Small intestine (tissue), 7 donors: ENCODE results near the gene NUDT13. TPM values are rescaled to one million over a fixed set of nuclear protein-coding genes. Genes with fewer than 3 reads are reported as not detected.
"Not testable (repeated sequence)": the region's sequence is repeated elsewhere in the genome, so short reads cannot be mapped to it uniquely, and the experiment has no call there.

ENCODE experiments used
- DNase-seq, 2 donors: peaks; one replicate each; pipeline versions ENCODE4 v3.0.0 to v3.0.0-alpha.2; 2013
- FAIRE-seq: peaks from 2 replicates; lab custom pipeline; 2012; peaks lifted over from hg19 to GRCh38; lab: Jason Lieb, UNC
- H3K27ac ChIP-seq, 3 donors: one replicate each; pipeline ENCODE4 v1.5.1; 2013; ENCODE audit warnings: low read length in 2 of 3, mild to moderate bottlenecking in 2 of 3, control low read depth in 1 of 3, inconsistent platforms in 1 of 3, low read depth in 1 of 3, moderate library complexity in 1 of 3
- H3K27me3 ChIP-seq, 3 donors: one replicate each; pipeline ENCODE4 v1.6.1; 2013; ENCODE audit warnings: low read length in 3 of 3, inconsistent platforms in 1 of 3; ENCODE audit not compliant: control insufficient read depth in 3 of 3, insufficient read depth in 3 of 3
- H3K36me3 ChIP-seq, 3 donors: one replicate each; pipeline ENCODE4 v1.6.1; 2013; ENCODE audit warnings: low read length in 3 of 3, inconsistent platforms in 1 of 3, low read depth in 1 of 3, mild to moderate bottlenecking in 1 of 3, moderate library complexity in 1 of 3; ENCODE audit not compliant: control insufficient read depth in 3 of 3, insufficient read depth in 2 of 3
- H3K4me1 ChIP-seq, 3 donors: one replicate each; pipeline ENCODE4 v1.6.1; 2013; ENCODE audit warnings: low read length in 2 of 3, inconsistent platforms in 1 of 3, low read depth in 1 of 3, mild to moderate bottlenecking in 1 of 3, moderate library complexity in 1 of 3; ENCODE audit not compliant: control insufficient read depth in 3 of 3, insufficient read depth in 2 of 3
- H3K4me3 ChIP-seq, 3 donors: one replicate each; pipeline ENCODE4 v1.5.1; 2013; ENCODE audit warnings: low read length in 3 of 3, control low read depth in 1 of 3, inconsistent platforms in 1 of 3, low read depth in 1 of 3, mild to moderate bottlenecking in 1 of 3, moderate library complexity in 1 of 3
- H3K9me3 ChIP-seq, 2 donors: one replicate each; pipeline ENCODE4 v1.6.1; 2013; ENCODE audit warnings: low read depth in 1 of 2, low read length in 1 of 2; ENCODE audit not compliant: control insufficient read depth in 2 of 2, insufficient read depth in 1 of 2
- WGBS, 3 donors: extraction: QIAGEN DNeasy Blood & Tissue Kit; methylation state at CpG; one replicate each; pipeline ENCODE4 v1.1.7; 2013; 5-methylcytosine and 5-hydroxymethylcytosine counted together
- polyA plus RNA-seq, 4 donors: library from polyadenylated mRNA; stranded (reverse) in 3 of 4; unstranded in 1 of 4; fragments of 200-250 nt in 3 of 4; fragments of 120-200 nt in 1 of 4; gene quantifications; one replicate each; pipeline versions ENCODE4 v1.2.1 to v1.2.3, GENCODE V29; 2013
- donor health status: healthy with polysubstance abuse.
- donor health status: control.
- donor health status: control.
- donor health status: Bipolar disorder and iron deficiency.
- donor health status: healthy.

The NUDT13 gene
- polyA plus RNA-seq, 4 donors: 1.9 to 4.7 (median 2.2) TPM

- Histone ChIP-seq H3K36me3 (peaks cover 13 to 22% (median 17%) of the 10 kb centered on the region in 3 donors), H3K9me3 (no peaks in the 10 kb centered on the region), H3K4me3 (no peak overlapping the region), H3K27me3 (no peaks in the 10 kb centered on the region), H3K4me1 (no peaks in the 10 kb centered on the region), H3K27ac (no peak overlapping the region)
- DNase-seq (no peak), FAIRE-seq (no peak)
- WGBS, 3 donors: 78 to 87% (median 86%) methylated on average over 3 of the region's 3 CpGs
Measured at GRCh38 chr10:73134727-73135126, 24.5 kb downstream of the NUDT13 start.

- no peaks in the 10 kb centered on the region for H3K4me1 ChIP-seq
- peak; percentile 5 for FAIRE-seq
- no peak overlapping the region for H3K4me3 ChIP-seq
- H3K27ac ChIP-seq: peak overlapping the region in 1 of 3 donors; percentile 71
- 29 to 61% (median 60%) methylated on average over 2 of the region's 2 CpGs for WGBS, 3 donors
- peak; percentile 63 to 79 for DNase-seq
- no peaks in the 10 kb centered on the region for H3K27me3 ChIP-seq
- peaks cover 13 to 29% (median 14%) of the 10 kb centered on the region in 3 donors for H3K36me3 ChIP-seq
- no peaks in the 10 kb centered on the region for H3K9me3 ChIP-seq
Measured at GRCh38 chr10:73136627-73137026, 26.4 kb downstream of the NUDT13 start.

GRCh38 chr10:73139251-73139650, 29.0 kb downstream of the NUDT13 start:
- Histone ChIP-seq H3K4me1 (no peaks in the 10 kb centered on the region), H3K27ac (no peak overlapping the region), H3K36me3 (peaks cover 6 to 39% (median 7%) of the 10 kb centered on the region in 3 donors), H3K27me3 (no peaks in the 10 kb centered on the region), H3K4me3 (no peak overlapping the region), H3K9me3 (no peaks in the 10 kb centered on the region)
- WGBS, 3 donors: 58 to 78% (median 77%) methylated on average over 2 of the region's 2 CpGs
- DNase-seq (no peak), FAIRE-seq (no peak)

GRCh38 chr10:73141603-73142002, 31.3 kb downstream of the NUDT13 start:
- H3K9me3 ChIP-seq: no peaks in the 10 kb centered on the region
- 84 to 92% (median 89%) methylated on average over 3 of the region's 3 CpGs for WGBS, 3 donors
- H3K4me1 ChIP-seq: no peaks in the 10 kb centered on the region
- DNase-seq (no peak), FAIRE-seq (no peak)
- no peaks in the 10 kb centered on the region for H3K27me3 ChIP-seq
- peaks cover 10 to 45% (median 15%) of the 10 kb centered on the region in 3 donors for H3K36me3 ChIP-seq
- no peak overlapping the region for H3K27ac ChIP-seq
- no peak overlapping the region for H3K4me3 ChIP-seq

- H3K27me3 ChIP-seq, H3K4me3 ChIP-seq, H3K27ac ChIP-seq, DNase-seq, FAIRE-seq, H3K4me1 ChIP-seq, H3K9me3 ChIP-seq: not testable (repeated sequence)
- H3K36me3 ChIP-seq: peaks cover 10 to 41% (median 16%) of the 10 kb centered on the region in 3 donors
- 77 to 94% (median 79%) methylated on average over 7 of the region's 8 CpGs for WGBS, 3 donors
Measured at GRCh38 chr10:73150633-73151413, 40.6 kb downstream of the NUDT13 start.

- no peak overlapping the region for H3K27ac ChIP-seq
- 97 to 100% (median 98%) methylated on average over 3 of the region's 3 CpGs for WGBS, 3 donors
- no peaks in the 10 kb centered on the region for H3K9me3 ChIP-seq
- H3K4me3 ChIP-seq: no peak overlapping the region
- DNase-seq (no peak), FAIRE-seq (no peak)
- H3K4me1 ChIP-seq: no peaks in the 10 kb centered on the region
- H3K27me3 ChIP-seq: no peaks in the 10 kb centered on the region
- H3K36me3 ChIP-seq: peaks cover 5 to 32% (median 11%) of the 10 kb centered on the region in 3 donors
Measured at GRCh38 chr10:73152009-73152408, 41.8 kb downstream of the NUDT13 start.

GRCh38 chr10:73156054-73156453, 45.8 kb downstream of the NUDT13 start:
- WGBS, 3 donors: 90 to 95% (median 94%) methylated on average over 3 of the region's 3 CpGs
- H3K27me3 ChIP-seq: no peaks in the 10 kb centered on the region
- no peaks in the 10 kb centered on the region for H3K9me3 ChIP-seq
- FAIRE-seq: no peak
- no peak for DNase-seq
- no peak overlapping the region for H3K4me3 ChIP-seq
- no peak overlapping the region for H3K27ac ChIP-seq
- H3K36me3 ChIP-seq: peaks cover 5 to 41% (median 6%) of the 10 kb centered on the region in 3 donors
- no peaks in the 10 kb centered on the region for H3K4me1 ChIP-seq

GRCh38 chr10:73159038-73159648, 48.9 kb downstream of the NUDT13 start:
- H3K9me3 ChIP-seq: no peaks in the 10 kb centered on the region
- no peaks in the 10 kb centered on the region for H3K27me3 ChIP-seq
- H3K4me1 ChIP-seq: no peaks in the 10 kb centered on the region
- no peak overlapping the region for H3K27ac ChIP-seq
- H3K4me3 ChIP-seq: no peak overlapping the region
- FAIRE-seq (peak; percentile 81), DNase-seq (peak; percentile 54 to 70)
- 5 to 7% (median 6%) methylated on average over 5 of the region's 5 CpGs for WGBS, 3 donors
- H3K36me3 ChIP-seq: peaks cover 2 to 29% (median 9%) of the 10 kb centered on the region in 3 donors
